ENCODE measurements around the gene RPIA.
"Not testable (repeated sequence)": the region's sequence is repeated elsewhere in the genome, so short reads cannot be mapped to it uniquely, and the experiment has no call there.

Gene RPIA

GRCh38 chr2:88795932-88796331 lies 104.5 kb downstream of the RPIA start:
- not testable (repeated sequence) for DNase-seq

- not testable (repeated sequence) for DNase-seq
Measured at GRCh38 chr2:88796523-88796922, 105.0 kb downstream of the RPIA start.

- not testable (repeated sequence) for DNase-seq
Measured at GRCh38 chr2:88797164-88797563, 105.7 kb downstream of the RPIA start.
